Psoas muscle (tissue), 8 donors: ENCODE data around the gene EBF3. TPM values are rescaled to one million over a fixed set of nuclear protein-coding genes. Genes with fewer than 3 reads are reported as not detected.

ENCODE experiments used
- ATAC-seq, 4 donors: fragments of 200-7000 bp; cut with Tn5 transposase; one replicate each; pipeline ENCODE4 v1.9.1; 2020; ENCODE audit warnings: moderate library complexity in 3 of 4, mild to moderate bottlenecking in 2 of 4
- DNase-seq, 2 donors: peaks; one replicate each; pipeline ENCODE4 v3.0.0-alpha.2; 2020
- H3K27ac ChIP-seq: fragments of 200-600 bp; one replicate; pipeline ENCODE4 v1.8.0; 2022
- H3K27me3 ChIP-seq, 3 donors: fragments of 200-600 bp in 1 of 3; one replicate each; pipeline versions ENCODE4 v1.6.1 to v1.8.0; 2013 to 2022; ENCODE audit warnings: low read length in 2 of 3, mild to moderate bottlenecking in 2 of 3, moderate library complexity in 1 of 3; ENCODE audit not compliant: insufficient read depth in 3 of 3
- H3K36me3 ChIP-seq, 2 donors: fragments of 200-600 bp in 1 of 2; one replicate each; pipeline versions ENCODE4 v1.6.1 to v1.8.0; 2013 to 2022; ENCODE audit warnings: low read depth in 1 of 2, mild to moderate bottlenecking in 1 of 2, moderate library complexity in 1 of 2; ENCODE audit not compliant: insufficient read depth in 1 of 2
- H3K4me1 ChIP-seq: fragments of 200-600 bp; one replicate; pipeline ENCODE4 v1.8.0; 2022
- H3K4me3 ChIP-seq: fragments of 200-600 bp; one replicate; pipeline ENCODE4 v1.8.0; 2022; ENCODE audit warnings: mild to moderate bottlenecking
- H3K9me3 ChIP-seq: fragments of 200-600 bp; one replicate; pipeline ENCODE4 v1.8.0; 2022
- WGBS, 3 donors: extraction: QIAGEN DNeasy Blood & Tissue Kit; methylation state at CpG; one replicate each; pipeline versions ENCODE4 v1.1.6 to v1.1.7; 2013; 5-methylcytosine and 5-hydroxymethylcytosine counted together
- intact Hi-C, 2 donors: fragments of 100-400 bp; cut with DNase I; formaldehyde crosslinking; loops; one replicate each; pipeline versions ENCODE4 v1.11.0 to v1.14.2; 2022
- polyA plus RNA-seq, 3 donors: library from polyadenylated mRNA; stranded (reverse); fragments of 200-250 nt; gene quantifications; one replicate each; pipeline ENCODE4 v1.2.3, GENCODE V29; 2013
- total RNA-seq, 4 donors: library from RNA; stranded (reverse); fragmentation: NEBNext Ultra II Directional in 2 of 4; extraction: Animal tissue kit (Norgen Biotek cat#: 25700) in 2 of 4; gene quantifications; one replicate each; pipeline versions ENCODE4 v1.2.1 to v1.2.4, GENCODE V29; 2021 to 2023
- TF ChIP-seq, protein P1 (sequence below): fragments of 200-600 bp; IDR thresholded peaks from one replicate; pipeline ENCODE4 v1.8.0; 2022; ENCODE audit warnings: antibody characterized with exemption
- donor health status: healthy with polysubstance abuse.
- donor health status: DM: no; HTN: no; CAD: no; lungs with moderate emphysema.
- donor health status: Bipolar disorder and iron deficiency.
- donor health status: healthy.
- donor health status: DM: yes; HTN: yes; CAD: no.
- donor health status: DM: no; HTN: no; CAD: no.
- donor health status: DM: no; HTN: no; CAD: no.
- donor health status: DM: yes; HTN: yes; CAD: no.

Gene EBF3
- total and polyA plus RNA-seq, 7 donors, result 3.2 to 10.1 (median 5.2) TPM

GRCh38 chr10:129861776-129862531 is 102.1 kb downstream of the EBF3 start:
- Histone ChIP-seq H3K4me3 (no peak overlapping the region), H3K4me1 (peaks cover 3% of the 10 kb centered on the region), H3K27ac (no peak overlapping the region), H3K9me3 (no peaks in the 10 kb centered on the region), H3K27me3 (no peaks in the 10 kb centered on the region), H3K36me3 (peaks cover 0 to 29% of the 10 kb centered on the region in 2 donors)
- 72 to 79% (median 79%) methylated on average over 22 of the region's 22 CpGs for WGBS, 3 donors
- TF ChIP-seq, protein P1, sequence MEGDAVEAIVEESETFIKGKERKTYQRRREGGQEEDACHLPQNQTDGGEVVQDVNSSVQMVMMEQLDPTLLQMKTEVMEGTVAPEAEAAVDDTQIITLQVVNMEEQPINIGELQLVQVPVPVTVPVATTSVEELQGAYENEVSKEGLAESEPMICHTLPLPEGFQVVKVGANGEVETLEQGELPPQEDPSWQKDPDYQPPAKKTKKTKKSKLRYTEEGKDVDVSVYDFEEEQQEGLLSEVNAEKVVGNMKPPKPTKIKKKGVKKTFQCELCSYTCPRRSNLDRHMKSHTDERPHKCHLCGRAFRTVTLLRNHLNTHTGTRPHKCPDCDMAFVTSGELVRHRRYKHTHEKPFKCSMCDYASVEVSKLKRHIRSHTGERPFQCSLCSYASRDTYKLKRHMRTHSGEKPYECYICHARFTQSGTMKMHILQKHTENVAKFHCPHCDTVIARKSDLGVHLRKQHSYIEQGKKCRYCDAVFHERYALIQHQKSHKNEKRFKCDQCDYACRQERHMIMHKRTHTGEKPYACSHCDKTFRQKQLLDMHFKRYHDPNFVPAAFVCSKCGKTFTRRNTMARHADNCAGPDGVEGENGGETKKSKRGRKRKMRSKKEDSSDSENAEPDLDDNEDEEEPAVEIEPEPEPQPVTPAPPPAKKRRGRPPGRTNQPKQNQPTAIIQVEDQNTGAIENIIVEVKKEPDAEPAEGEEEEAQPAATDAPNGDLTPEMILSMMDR, result no peak
- ATAC-seq (no peak), DNase-seq (peak in 1 of 2 donors; percentile 72)
- intact Hi-C loops, result loop anchor here in 1 of 2 donors (2.0 kb wide), 1 partner anchor 21 kb away; no protein-coding TSS in a partner anchor

DNA sequence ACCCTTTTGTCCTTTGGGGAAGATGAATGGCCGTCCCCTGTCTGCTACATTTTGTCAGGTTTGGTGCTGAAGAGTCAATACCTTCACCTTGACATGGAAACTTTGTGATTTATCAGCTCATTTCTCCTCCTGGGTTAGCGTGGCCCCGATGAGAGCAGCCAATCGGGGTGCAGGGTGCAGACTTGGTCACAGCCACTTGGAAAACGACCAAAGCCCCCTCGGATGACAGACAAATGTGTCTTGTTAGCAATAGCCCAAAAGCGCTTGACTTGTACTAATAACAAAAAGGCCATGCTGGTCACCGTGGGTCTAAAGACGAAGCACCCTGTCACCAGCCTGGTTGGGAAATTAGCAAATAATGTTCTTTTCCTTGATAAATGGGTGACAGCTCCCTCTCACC is 103.7 kb downstream of the EBF3 start:
- H3K36me3 ChIP-seq, result peaks cover 0 to 14% of the 10 kb centered on the region in 2 donors
- 81 to 86% (median 85%) methylated on average over 9 of the region's 9 CpGs for WGBS, 3 donors

GRCh38 chr10:129859536-129859935 is 104.5 kb downstream of the EBF3 start:
- 90 to 95% (median 95%) methylated on average over 7 of the region's 7 CpGs for WGBS, 3 donors
- intact Hi-C loops, result no loop called here
- no peak overlapping the region for H3K27ac ChIP-seq
- no peaks in the 10 kb centered on the region for H3K9me3 ChIP-seq
- H3K4me3 ChIP-seq, result no peak overlapping the region
- peaks cover 0 to 9% of the 10 kb centered on the region in 2 donors for H3K36me3 ChIP-seq
- peaks cover 3% of the 10 kb centered on the region for H3K4me1 ChIP-seq
- TF ChIP-seq, protein P1, result no peak
- no peaks in the 10 kb centered on the region for H3K27me3 ChIP-seq
- no peak for DNase-seq
- no peak for ATAC-seq

More for the DNA sequence above, 103.7 kb downstream of the EBF3 start:
- ATAC-seq (no peak), DNase-seq (no peak)
- Histone ChIP-seq H3K27ac (no peak overlapping the region), H3K4me1 (peaks cover 3% of the 10 kb centered on the region), H3K27me3 (no peaks in the 10 kb centered on the region), H3K4me3 (no peak overlapping the region), H3K9me3 (no peaks in the 10 kb centered on the region)
- TF ChIP-seq, protein P1, result no peak
- intact Hi-C loops, result no loop called here

GRCh38 chr10:129857242-129857960 is 106.7 kb downstream of the EBF3 start:
- intact Hi-C loops, result no loop called here

More at GRCh38 chr10:129857242-129857960, 106.7 kb downstream of the EBF3 start:
- Histone ChIP-seq H3K9me3 (no peaks in the 10 kb centered on the region), H3K36me3 (peaks cover 0 to 6% of the 10 kb centered on the region in 2 donors), H3K4me3 (no peak overlapping the region), H3K27ac (no peak overlapping the region), H3K27me3 (no peaks in the 10 kb centered on the region), H3K4me1 (no peaks in the 10 kb centered on the region)
- ATAC-seq (no peak), DNase-seq (no peak)
- 94 to 97% (median 96%) methylated on average over 19 of the region's 19 CpGs for WGBS, 3 donors
- TF ChIP-seq, protein P1, result no peak
